HG02571 (cell line): ENCODE measurements around the gene RGS6.

Source experiments
- ATAC-seq: cut with Tn5 transposase; IDR thresholded peaks from one replicate; pipeline ENCODE4 v1.9.1; 2021; ENCODE audit warnings: mild to moderate bottlenecking, moderate library complexity; ENCODE audit not compliant: unreplicated experiment

Gene RGS6

GRCh38 chr14:72222046-72222445, 289.8 kb downstream of the RGS6 start:
- ATAC-seq: no peak

DNA sequence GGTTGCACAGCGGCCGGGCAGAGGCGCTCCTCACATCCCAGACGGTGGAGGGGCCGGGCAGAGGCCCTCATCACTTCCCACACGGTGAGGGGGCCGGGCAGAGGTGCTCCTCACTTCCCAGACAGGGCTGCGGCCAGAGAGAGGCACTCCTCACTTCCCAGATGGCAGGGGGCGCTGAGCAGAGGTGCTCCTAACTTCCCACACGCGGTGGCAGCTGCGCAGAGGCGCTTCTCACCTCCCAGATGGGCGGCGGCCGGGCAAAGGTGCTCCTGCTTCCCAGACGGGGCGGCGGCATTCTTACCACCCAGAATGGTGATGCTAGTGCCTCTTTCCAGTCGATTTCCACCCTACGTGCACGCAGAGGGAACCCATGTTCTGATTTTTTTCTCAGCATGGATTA, 304.4 kb downstream of the RGS6 start:
- ATAC-seq: no peak

GRCh38 chr14:72237722-72238666, 305.8 kb downstream of the RGS6 start:
- ATAC-seq: no peak

GRCh38 chr14:72243309-72244293, 311.4 kb downstream of the RGS6 start:
- no peak for ATAC-seq

- no peak for ATAC-seq
These were observed 315.8 kb downstream of the RGS6 start for GRCh38 chr14:72247896-72248465.

GRCh38 chr14:72253503-72253902, 321.3 kb downstream of the RGS6 start:
- no peak for ATAC-seq

DNA sequence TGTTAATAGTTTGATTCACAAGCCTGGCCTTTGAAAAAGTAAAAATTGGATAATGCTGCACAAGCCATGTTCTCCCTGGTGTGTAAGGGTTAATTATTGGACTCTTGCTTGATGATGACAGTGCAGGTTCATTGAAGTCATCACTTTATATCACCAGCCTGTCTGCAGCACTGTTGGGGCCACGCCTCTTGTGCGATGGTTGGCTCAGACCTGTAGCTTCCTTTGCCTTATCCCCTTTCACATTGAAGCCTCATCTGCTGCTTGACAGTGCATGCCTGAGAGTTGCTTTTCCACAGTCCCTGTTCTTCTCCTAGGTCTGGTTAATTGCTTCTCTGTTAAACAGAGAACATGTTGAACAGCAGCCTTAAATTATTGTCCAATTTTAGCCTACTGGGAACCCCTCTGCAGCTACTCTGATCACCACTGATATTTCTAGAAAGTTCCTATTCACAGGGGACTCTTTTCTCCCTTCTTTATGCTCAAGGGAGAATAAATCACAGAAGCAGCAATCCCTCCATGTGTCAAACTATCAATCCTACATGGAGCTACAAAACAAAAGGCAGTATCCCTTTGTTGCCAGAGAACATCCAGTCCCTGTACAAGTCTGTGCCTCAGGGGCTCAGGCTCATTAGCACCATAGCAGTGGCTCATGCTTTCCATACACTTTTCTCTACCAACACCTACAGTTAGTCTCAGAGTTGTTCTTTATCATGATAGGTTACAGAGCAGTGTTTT, 322.1 kb downstream of the RGS6 start:
- no peak for ATAC-seq

GRCh38 chr14:72254937-72255472, 322.8 kb downstream of the RGS6 start:
- no peak for ATAC-seq

GRCh38 chr14:72256055-72256454, 323.8 kb downstream of the RGS6 start:
- ATAC-seq: no peak

GRCh38 chr14:72261068-72261467, 328.8 kb downstream of the RGS6 start:
- no peak for ATAC-seq

GRCh38 chr14:72262771-72263170, 330.5 kb downstream of the RGS6 start:
- no peak for ATAC-seq

GRCh38 chr14:72264716-72265115, 332.5 kb downstream of the RGS6 start:
- no peak for ATAC-seq

- no peak for ATAC-seq
These were observed 338.0 kb downstream of the RGS6 start for GRCh38 chr14:72270147-72270727.

DNA sequence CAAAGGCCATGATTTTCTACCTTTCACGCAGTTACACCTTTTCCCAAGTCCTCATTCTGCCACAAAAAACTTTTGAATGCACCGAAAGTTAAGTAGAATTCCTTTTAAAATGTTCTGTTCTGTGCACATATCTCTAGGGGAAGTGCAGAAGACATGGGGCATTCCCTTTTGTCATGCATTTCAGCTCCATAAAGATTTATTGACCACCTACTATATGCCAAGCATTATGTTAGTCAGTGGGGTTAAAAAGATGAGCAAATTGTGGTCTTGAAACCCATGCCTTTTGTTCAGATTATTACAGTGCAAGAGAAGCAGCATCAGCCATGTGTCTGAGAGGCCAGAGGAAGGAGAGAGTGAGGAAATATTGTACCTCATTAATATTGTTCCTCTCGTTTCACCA, 338.5 kb downstream of the RGS6 start:
- ATAC-seq: no peak

DNA sequence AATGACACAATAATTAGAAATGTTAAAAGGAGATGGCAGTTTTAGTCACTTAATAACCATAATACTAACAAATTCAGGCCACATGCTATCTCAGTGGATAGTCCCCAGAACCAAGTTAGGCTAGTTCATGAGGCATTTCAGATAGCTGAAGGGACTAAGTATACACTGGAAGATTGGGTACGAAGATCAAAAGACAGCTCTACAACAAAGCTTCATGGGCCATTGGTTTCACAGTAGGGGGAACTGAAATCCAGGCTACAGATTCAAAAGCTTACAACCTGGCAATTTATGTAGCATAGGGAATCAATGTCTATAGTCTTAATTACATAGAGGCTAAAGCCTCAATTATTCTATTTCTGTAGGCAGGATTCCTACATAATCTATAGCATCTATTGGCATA, 343.0 kb downstream of the RGS6 start:
- ATAC-seq: no peak

DNA sequence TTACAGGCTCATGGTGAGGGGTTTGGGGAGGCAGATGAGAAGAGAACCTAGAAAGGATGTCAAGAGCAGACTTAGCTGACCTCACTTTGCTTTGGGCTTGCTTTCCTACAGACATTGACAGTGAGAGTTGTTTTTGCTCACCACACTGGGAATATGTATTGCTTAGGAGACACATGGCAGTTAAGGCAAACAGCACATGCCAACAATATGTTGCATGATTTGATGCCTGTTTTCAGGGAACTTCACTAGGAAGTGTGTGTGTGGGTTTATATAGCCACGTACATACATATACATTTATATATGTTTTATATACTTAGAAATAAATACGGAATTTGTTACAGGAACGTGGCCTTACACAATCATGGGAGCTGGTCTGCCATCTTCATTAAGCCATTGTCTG, 346.1 kb downstream of the RGS6 start:
- ATAC-seq: no peak

DNA sequence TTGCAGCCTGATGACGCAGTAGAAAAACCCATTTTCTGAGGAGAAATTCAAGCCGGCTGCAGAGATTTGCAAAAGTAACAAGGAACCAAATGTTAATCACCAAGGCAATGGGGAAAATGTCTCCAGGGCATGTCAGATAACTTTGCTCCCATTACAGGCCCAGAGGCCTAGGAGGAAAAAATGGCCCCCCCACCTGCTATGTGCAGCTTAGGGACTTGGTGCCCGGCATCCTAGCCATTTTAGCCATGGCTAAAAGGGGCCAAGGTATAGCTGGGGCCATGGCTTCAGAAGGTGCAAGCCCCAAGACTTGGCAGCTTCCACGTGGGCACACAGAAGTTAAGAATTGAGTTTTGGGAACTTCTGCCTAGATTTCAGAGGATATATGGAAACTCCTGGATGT, 351.9 kb downstream of the RGS6 start:
- ATAC-seq: no peak

DNA sequence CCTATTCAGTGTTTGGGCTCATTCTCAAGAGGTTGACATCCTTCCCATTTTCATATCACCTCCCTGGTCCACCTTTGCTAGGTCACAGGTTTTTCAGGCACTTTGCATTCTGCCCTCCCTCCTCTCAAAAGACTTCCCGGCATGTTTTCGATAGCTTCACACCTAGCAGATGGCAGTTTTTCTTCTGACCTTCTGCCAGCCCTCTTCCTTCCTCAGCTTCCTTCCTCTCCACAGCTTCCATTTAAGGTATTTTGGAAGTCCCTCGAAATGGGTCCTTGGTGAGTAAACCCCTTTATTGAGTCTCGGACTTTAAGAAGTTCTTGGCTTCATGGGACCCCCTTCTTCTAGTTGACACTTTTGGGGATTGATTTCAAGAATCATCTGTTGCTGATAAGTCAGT, 358.0 kb downstream of the RGS6 start:
- no peak for ATAC-seq

- no peak for ATAC-seq
These were observed 359.9 kb downstream of the RGS6 start for GRCh38 chr14:72291908-72292688.
